CD4-positive, alpha-beta T cell (primary cell): ENCODE results near the gene CTDSP2. TPM values are rescaled to one million over a fixed set of nuclear protein-coding genes. Genes with fewer than 3 reads are reported as not detected.

Experiments
- ATAC-seq: fragments of 200-7000 bp; cut with Tn5 transposase; one replicate; pipeline ENCODE4 v1.10.0; 2022; ENCODE audit warnings: mild to moderate bottlenecking; ENCODE audit not compliant: poor library complexity
- CTCF ChIA-PET: fragments of 350-600 bp; sonication (Branson Sonifier 250); formaldehyde crosslinking; loops from one replicate; lab custom pipeline; 2021; ENCODE audit warnings: antibody characterized with exemption, inconsistent platforms; lab: Charles Lee
- POLR2A ChIA-PET: fragments of 350-600 bp; sonication (Branson Sonifier 250); formaldehyde crosslinking; loops from one replicate; lab custom pipeline; 2021; ENCODE audit warnings: antibody characterized with exemption, inconsistent platforms; lab: Charles Lee
- DNase-seq, 14 experiments: peaks; one replicate each; pipeline ENCODE4 v3.0.0-alpha.2; 2013 to 2020; ENCODE audit warnings: mixed read lengths in 2 of 14
- H3K27ac ChIP-seq, 2 donors: one replicate each; pipeline versions ENCODE4 v1.5.1 to v1.7.0; 2013; ENCODE audit warnings: low read length in 2 of 2, low read depth in 1 of 2, mild to moderate bottlenecking in 1 of 2
- H3K27me3 ChIP-seq, 2 experiments: 1 replicate in 1 of 2; 2 replicates in 1 of 2; pipeline versions ENCODE4 v1.6.1 to v1.7.0; 2013; ENCODE audit warnings: low read length in 2 of 2, control low read depth in 1 of 2, mild to moderate bottlenecking in 1 of 2, moderate library complexity in 1 of 2; ENCODE audit not compliant: insufficient read depth in 2 of 2, control insufficient read depth in 1 of 2
- H3K36me3 ChIP-seq: one replicate; pipeline ENCODE4 v1.6.1; 2013; ENCODE audit warnings: low read length, control low read depth; ENCODE audit not compliant: insufficient read depth
- H3K4me1 ChIP-seq: one replicate; pipeline ENCODE4 v1.6.1; 2013; ENCODE audit warnings: low read length, control low read depth; ENCODE audit not compliant: insufficient read depth
- H3K4me3 ChIP-seq: one replicate; pipeline ENCODE4 v1.5.1; 2013; ENCODE audit warnings: mild to moderate bottlenecking, low read length, moderate library complexity
- H3K9me3 ChIP-seq, 2 experiments: 1 replicate in 1 of 2; 2 replicates in 1 of 2; pipeline versions ENCODE4 v1.6.1 to v1.7.0; 2013; ENCODE audit warnings: low read length in 2 of 2, mild to moderate bottlenecking in 2 of 2, control low read depth in 1 of 2, moderate library complexity in 1 of 2; ENCODE audit not compliant: control insufficient read depth in 1 of 2, insufficient read depth in 1 of 2
- H3K27ac Mint-ChIP-seq: one replicate; pipeline ENCODE4 v1.8.0; 2020; ENCODE audit warnings: mixed read lengths
- H3K27me3 Mint-ChIP-seq: one replicate; pipeline ENCODE4 v1.8.0; 2021; ENCODE audit warnings: mixed read lengths
- H3K36me3 Mint-ChIP-seq: one replicate; pipeline ENCODE4 v1.8.0; 2021; ENCODE audit warnings: low read depth, mixed read lengths
- H3K4me1 Mint-ChIP-seq: one replicate; pipeline ENCODE4 v1.8.0; 2021; ENCODE audit warnings: low read depth, mixed read lengths
- H3K4me3 Mint-ChIP-seq: one replicate; pipeline ENCODE4 v1.8.0; 2020; ENCODE audit warnings: mild to moderate bottlenecking, mixed read lengths
- H3K9me3 Mint-ChIP-seq: one replicate; pipeline ENCODE4 v1.8.0; 2020; ENCODE audit warnings: mixed read lengths
- intact Hi-C, 2 experiments: fragments of 100-400 bp; cut with DNase I in 1 of 2; cut with micrococcal nuclease in 1 of 2; formaldehyde crosslinking; loops; one replicate each; pipeline versions ENCODE4 v1.15.1 to v1.9.0; 2023 to 2025; cut with DNase I, micrococcal nuclease
- total RNA-seq, 174 experiments: library from RNA in 2 of 174; stranded (reverse) in 2 of 174; gene quantifications; one replicate each; pipeline ENCODE4 v1.2.3 and lab custom pipeline; 2021 to 2026
- TF ChIP-seq, protein P1 (sequence below): fragments of 200-600 bp; IDR thresholded peaks from one replicate; pipeline ENCODE4 v1.8.0; 2022; ENCODE audit warnings: antibody characterized with exemption, mild to moderate bottlenecking

CTDSP2 gene
- total RNA-seq, 2 experiments from 2014 or later, result 86.2 to 86.4 TPM

DNA sequence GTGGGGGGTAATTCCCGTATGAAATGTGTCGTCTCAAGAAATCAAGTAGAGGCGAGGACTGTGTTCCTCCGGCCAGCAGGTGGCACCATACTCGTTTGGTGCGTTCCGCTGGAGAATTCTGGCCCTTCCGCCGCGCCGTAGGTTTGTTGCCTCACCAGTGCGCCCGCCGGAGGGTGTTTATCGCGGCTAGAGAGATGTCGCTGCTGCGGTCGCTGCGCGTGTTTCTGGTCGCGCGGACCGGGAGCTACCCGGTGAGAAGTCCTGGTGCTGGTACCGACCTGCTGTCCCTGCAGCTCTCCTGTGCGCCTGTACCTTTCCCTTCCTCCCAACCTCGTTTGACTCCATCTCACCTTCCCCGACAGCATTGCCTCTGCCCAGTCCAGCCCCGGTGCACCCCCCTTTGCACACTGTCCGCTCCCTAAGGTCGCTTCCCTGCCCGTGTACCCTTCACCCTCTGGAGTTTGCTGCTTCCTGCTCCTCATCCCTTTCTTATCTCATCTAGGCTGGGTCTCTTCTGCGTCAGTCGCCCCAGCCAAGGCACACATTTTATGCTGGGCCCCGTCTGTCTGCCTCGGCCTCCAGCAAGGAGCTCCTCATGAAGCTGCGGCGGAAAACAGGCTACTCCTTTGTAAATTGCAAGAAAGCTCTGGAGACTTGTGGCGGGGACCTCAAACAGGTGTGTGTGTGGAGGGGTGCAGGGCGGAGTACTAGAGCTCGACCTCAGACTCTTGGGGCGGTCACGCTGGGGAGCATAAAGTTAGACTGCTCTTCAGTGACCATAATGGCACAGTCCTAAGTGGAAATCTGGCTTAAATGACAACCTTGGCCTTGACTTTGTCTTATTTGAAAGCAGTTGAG is 63.7 kb downstream of the CTDSP2 start, which contains the start of gene TSFM:
Gene TSFM, plus strand, starts transcription at position 180 of the 858 bp plus-strand sequence. Its CDS starts 15 bp downstream, at position 195.
- Mint-ChIP-seq H3K27me3 (no peaks in the 10 kb centered on the region), H3K36me3 (peaks cover 41% of the 10 kb centered on the region), H3K27ac (peak within 1 kb of the TSS; percentile 100), H3K9me3 (no peaks in the 10 kb centered on the region), H3K4me1 (peaks cover 47% of the 10 kb centered on the region), H3K4me3 (peak within 1 kb of the TSS; percentile 100)
- CTCF ChIA-PET, result interaction anchor here (0.7 to 2.8 kb wide), 11 partner anchors 9 to 157 kb away, joined by 3 to 20 read pairs (median 4); partner anchors contain the start of genes EEF1AKMT3 and METTL1
- TF ChIP-seq, protein P1, sequence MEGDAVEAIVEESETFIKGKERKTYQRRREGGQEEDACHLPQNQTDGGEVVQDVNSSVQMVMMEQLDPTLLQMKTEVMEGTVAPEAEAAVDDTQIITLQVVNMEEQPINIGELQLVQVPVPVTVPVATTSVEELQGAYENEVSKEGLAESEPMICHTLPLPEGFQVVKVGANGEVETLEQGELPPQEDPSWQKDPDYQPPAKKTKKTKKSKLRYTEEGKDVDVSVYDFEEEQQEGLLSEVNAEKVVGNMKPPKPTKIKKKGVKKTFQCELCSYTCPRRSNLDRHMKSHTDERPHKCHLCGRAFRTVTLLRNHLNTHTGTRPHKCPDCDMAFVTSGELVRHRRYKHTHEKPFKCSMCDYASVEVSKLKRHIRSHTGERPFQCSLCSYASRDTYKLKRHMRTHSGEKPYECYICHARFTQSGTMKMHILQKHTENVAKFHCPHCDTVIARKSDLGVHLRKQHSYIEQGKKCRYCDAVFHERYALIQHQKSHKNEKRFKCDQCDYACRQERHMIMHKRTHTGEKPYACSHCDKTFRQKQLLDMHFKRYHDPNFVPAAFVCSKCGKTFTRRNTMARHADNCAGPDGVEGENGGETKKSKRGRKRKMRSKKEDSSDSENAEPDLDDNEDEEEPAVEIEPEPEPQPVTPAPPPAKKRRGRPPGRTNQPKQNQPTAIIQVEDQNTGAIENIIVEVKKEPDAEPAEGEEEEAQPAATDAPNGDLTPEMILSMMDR, result peak; percentile 90
- intact Hi-C loops, result loop anchor here (1.0 to 5.0 kb wide), 5 partner anchors 11 to 124 kb away; partner anchors contain the start of genes EEF1AKMT3 (in 1 of the 2) and METTL1 (in 1 of the 2)
- H3K27me3 ChIP-seq, result no peaks in the 10 kb centered on the region
- peak within 1 kb of the TSS; percentile 51 to 78 for H3K27ac ChIP-seq
- peaks cover 26% of the 10 kb centered on the region for H3K36me3 ChIP-seq
- POLR2A ChIA-PET, result interaction anchor here (0.6 to 2.8 kb wide), 14 partner anchors 9 to 89 kb away, joined by 3 to 11 read pairs (median 4); partner anchors contain the start of genes AVIL, CTDSP2, CYP27B1 and EEF1AKMT3
- ATAC-seq, result peak; percentile 93
- peaks cover 58% of the 10 kb centered on the region for H3K4me1 ChIP-seq
- H3K9me3 ChIP-seq, result no peaks in the 10 kb centered on the region
- peak within 1 kb of the TSS; percentile 89 for H3K4me3 ChIP-seq
- peak; percentile 93 to 99 (median 98) for DNase-seq

DNA sequence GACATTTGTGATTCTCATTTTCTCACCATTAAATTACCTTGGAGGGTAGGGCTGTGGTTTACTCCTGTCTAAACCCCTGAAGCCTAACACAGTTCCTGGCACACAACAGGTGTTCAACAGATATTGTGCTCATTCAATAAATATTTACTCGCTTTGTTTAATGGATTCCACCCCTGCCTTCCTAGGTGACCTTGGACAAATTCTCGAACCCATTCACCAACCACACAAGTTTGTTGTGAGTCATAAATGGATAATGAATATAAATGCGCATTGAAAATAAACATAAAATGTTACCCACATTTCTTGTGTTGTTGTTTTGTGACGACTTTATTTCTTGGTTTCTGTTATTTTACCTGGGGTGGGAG is 64.3 kb downstream of the CTDSP2 start:
- peaks cover 58% of the 10 kb centered on the region for H3K4me1 ChIP-seq
- H3K4me3 ChIP-seq, result peak overlapping the region; percentile 89
- CTCF ChIA-PET, result interaction anchor here (0.7 to 2.8 kb wide), 5 partner anchors 10 to 122 kb away, joined by 3 to 20 read pairs (median 5); partner anchors contain the start of genes EEF1AKMT3 and METTL1
- peak overlapping the region; percentile 100 for H3K4me3 Mint-ChIP-seq
- no peaks in the 10 kb centered on the region for H3K27me3 Mint-ChIP-seq
- ATAC-seq, result peak; percentile 2
- TF ChIP-seq, protein P1, result no peak
- no peak for DNase-seq
- no peaks in the 10 kb centered on the region for H3K27me3 ChIP-seq
- H3K9me3 Mint-ChIP-seq, result no peaks in the 10 kb centered on the region
- H3K9me3 ChIP-seq, result no peaks in the 10 kb centered on the region
- H3K27ac Mint-ChIP-seq, result peak overlapping the region; percentile 100
- POLR2A ChIA-PET, result interaction anchor here (1.0 to 2.8 kb wide), 13 partner anchors 9 to 159 kb away, joined by 3 to 15 read pairs (median 4); partner anchors contain the start of genes ATP23, CYP27B1, EEF1AKMT3 and METTL1
- H3K36me3 Mint-ChIP-seq, result peaks cover 34% of the 10 kb centered on the region
- H3K4me1 Mint-ChIP-seq, result peaks cover 47% of the 10 kb centered on the region
- peaks cover 20% of the 10 kb centered on the region for H3K36me3 ChIP-seq
- H3K27ac ChIP-seq, result peak overlapping the region; percentile 51 to 78
- intact Hi-C loops, result loop anchor here (1.0 to 5.0 kb wide), 5 partner anchors 10 to 125 kb away; partner anchors contain the start of genes EEF1AKMT3 (in 1 of the 2) and METTL1 (in 1 of the 2)

DNA sequence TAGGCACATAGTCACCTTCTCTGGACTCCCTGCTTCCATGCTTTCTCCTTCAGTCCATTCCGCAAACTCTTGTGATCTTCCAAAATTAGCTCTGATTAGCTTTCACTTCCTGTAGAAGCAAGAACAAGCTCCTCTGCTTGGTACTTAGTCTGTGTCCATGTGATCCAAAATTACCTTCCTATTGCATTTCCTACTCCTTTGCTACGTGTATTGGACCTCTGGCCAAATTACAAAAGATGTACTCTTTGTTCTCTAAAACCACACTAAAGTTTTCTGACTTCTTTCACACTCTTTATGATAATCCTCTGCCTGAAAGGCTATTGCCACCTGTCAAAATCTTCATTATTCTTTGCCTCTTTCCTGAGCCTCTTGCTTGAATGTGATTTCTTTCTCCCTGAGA is 64.7 kb downstream of the CTDSP2 start:
- Histone ChIP-seq H3K4me1 (peaks cover 58% of the 10 kb centered on the region), H3K9me3 (no peaks in the 10 kb centered on the region), H3K4me3 (no peak overlapping the region), H3K27me3 (no peaks in the 10 kb centered on the region), H3K27ac (peak overlapping the region; percentile 51 to 78), H3K36me3 (peaks cover 16% of the 10 kb centered on the region)
- peak overlapping the region; percentile 100 for H3K27ac Mint-ChIP-seq
- ATAC-seq (no peak), DNase-seq (peak in 1 of 14 experiments; percentile 22)
- no peaks in the 10 kb centered on the region for H3K9me3 Mint-ChIP-seq
- ChIA-PET POLR2A (interaction anchor here (0.9 to 2.8 kb wide), 14 partner anchors 10 to 159 kb away, joined by 3 to 15 read pairs (median 4); partner anchors contain the start of genes ATP23, CTDSP2, CYP27B1 and EEF1AKMT3), CTCF (interaction anchor here (1.2 to 2.8 kb wide), 4 partner anchors 10 to 124 kb away, joined by 3 to 20 read pairs (median 4); partner anchors contain the start of genes EEF1AKMT3 and METTL1)
- TF ChIP-seq, protein P1, result no peak
- peak overlapping the region; percentile 100 for H3K4me3 Mint-ChIP-seq
- no peaks in the 10 kb centered on the region for H3K27me3 Mint-ChIP-seq
- intact Hi-C loops, result loop anchor here (1.0 to 5.0 kb wide), 5 partner anchors 10 to 126 kb away; partner anchors contain the start of genes EEF1AKMT3 (in 1 of the 2) and METTL1 (in 1 of the 2)
- H3K36me3 Mint-ChIP-seq, result peaks cover 30% of the 10 kb centered on the region
- peaks cover 47% of the 10 kb centered on the region for H3K4me1 Mint-ChIP-seq
